K562 (cell line): ENCODE data around the gene TYW3. TPM values are rescaled to one million over a fixed set of nuclear protein-coding genes. Genes with fewer than 3 reads are reported as not detected.

Experiments
- CAMTA2 ChIP-seq: fragments of 250-450 bp; sonication (Bioruptor Pico); conservative IDR thresholded peaks from 2 replicates; pipeline ENCODE4 v1.5.1; 2022
- CBX2 ChIP-seq: fragments of 200-600 bp; sonication (generic); IDR thresholded peaks from one replicate; pipeline ENCODE4 v1.6.1; 2012; ENCODE audit warnings: mild to moderate bottlenecking, low read length, inconsistent platforms; ENCODE audit not compliant: insufficient read depth, poor library complexity, severe bottlenecking
- CBX8 ChIP-seq: fragments of 200-600 bp; sonication (generic); IDR thresholded peaks from 2 replicates; pipeline ENCODE4 v1.6.1; 2012; ENCODE audit warnings: borderline replicate concordance, mixed run types, low read depth, mild to moderate bottlenecking, moderate library complexity, mixed read lengths, low read length, control low read depth, inconsistent platforms; ENCODE audit not compliant: poor library complexity, severe bottlenecking; ENCODE audit errors: extremely low read depth
- EP300 ChIP-seq: IDR thresholded peaks from 2 replicates; pipeline ENCODE4 v1.6.1; 2012; ENCODE audit warnings: low read length, improper control_type of control experiment
- EZH2 ChIP-seq: IDR thresholded peaks from 2 replicates; pipeline ENCODE4 v1.6.1; 2012; ENCODE audit warnings: low read depth, mild to moderate bottlenecking, inconsistent platforms, low read length, borderline replicate concordance
- HOXB6 ChIP-seq: fragments of 250-450 bp; sonication (Bioruptor Pico); IDR thresholded peaks from 2 replicates; pipeline ENCODE4 v1.5.1; 2022; ENCODE audit warnings: mild to moderate bottlenecking, borderline replicate concordance
- IRF2 ChIP-seq: sonication (generic); formaldehyde crosslinking; IDR thresholded peaks from 2 replicates; pipeline ENCODE4 v1.8.1; 2022; ENCODE audit warnings: mild to moderate bottlenecking, missing genetic modification reagents
- KDM4B ChIP-seq, 2 experiments: fragments of 450-650 bp in 1 of 2; sonication (generic) in 1 of 2; IDR thresholded peaks; 2 replicates each; pipeline ENCODE4 v1.6.1; 2016 to 2017; ENCODE audit warnings: borderline replicate concordance in 2 of 2, antibody characterized with exemption in 1 of 2, low read depth in 1 of 2, mild to moderate bottlenecking in 1 of 2
- NCOA4 ChIP-seq: fragments of 450-650 bp; IDR thresholded peaks from 2 replicates; pipeline ENCODE4 v1.6.1; 2018; ENCODE audit warnings: mild to moderate bottlenecking; ENCODE audit not compliant: partially characterized antibody
- PYGO2 ChIP-seq: fragments of 450-650 bp; IDR thresholded peaks from 2 replicates; pipeline ENCODE4 v1.6.1; 2016; ENCODE audit warnings: mild to moderate bottlenecking, missing genetic modification characterization, moderate library complexity, missing compliant biosample characterization
- RBM14 ChIP-seq: fragments of 200-400 bp; formaldehyde crosslinking; IDR thresholded peaks from 2 replicates; pipeline ENCODE4 v1.6.1; 2018; ENCODE audit warnings: low read depth, mild to moderate bottlenecking, low read length, moderate library complexity, borderline replicate concordance; ENCODE audit not compliant: insufficient read depth
- SMAD1 ChIP-seq: fragments of 150-350 bp; IDR thresholded peaks from 2 replicates; pipeline ENCODE4 v1.6.1; 2014; ENCODE audit warnings: low read length, low read depth; ENCODE audit not compliant: partially characterized antibody
- SMAD4 ChIP-seq: fragments of 250-450 bp; sonication (Bioruptor Pico); conservative IDR thresholded peaks from 2 replicates; pipeline ENCODE4 v1.8.0; 2021; ENCODE audit warnings: inconsistent platforms, mild to moderate bottlenecking, moderate library complexity
- SP2 ChIP-seq: IDR thresholded peaks from 2 replicates; pipeline ENCODE4 v1.6.1; 2011; ENCODE audit warnings: mild to moderate bottlenecking, low read depth, low read length, moderate library complexity; ENCODE audit not compliant: poor library complexity, severe bottlenecking; ENCODE audit errors: extremely low read depth
- TSHZ1 ChIP-seq: fragments of 250-450 bp; sonication (Bioruptor Pico); IDR thresholded peaks from 2 replicates; pipeline ENCODE4 v1.4.0; 2020; ENCODE audit warnings: mild to moderate bottlenecking, moderate library complexity
- YY1 ChIP-seq, 3 experiments: IDR thresholded peaks; 2 replicates each; pipeline ENCODE4 v1.6.1; 2011; ENCODE audit warnings: low read length in 2 of 3, mild to moderate bottlenecking in 2 of 3, moderate library complexity in 2 of 3, borderline replicate concordance in 1 of 3, control low read depth in 1 of 3, low read depth in 1 of 3; ENCODE audit not compliant: insufficient read depth in 3 of 3, insufficient replicate concordance in 2 of 3, control insufficient read depth in 1 of 3, insufficient read length in 1 of 3; ENCODE audit errors: extremely low read depth in 1 of 3
- ZKSCAN1 ChIP-seq: fragments of 150-350 bp; IDR thresholded peaks from 2 replicates; pipeline ENCODE4 v1.6.1; 2016; ENCODE audit warnings: low read depth, low read length
- polyA plus RNA-seq, 8 experiments: library from polyadenylated mRNA; depleted of rRNA in 4 of 8; stranded (reverse) in 5 of 8; unstranded in 3 of 8; fragments of >200 nt; fragmentation: Nextera tagmentation in 2 of 8; fragmentation: Illumina TruSeq in 1 of 8; extraction: Ambion mirVana in 2 of 8; extraction: Trizol in 1 of 8; gene quantifications; 2 replicates each; pipeline versions ENCODE4 v1.2.1 to v1.2.3, GENCODE V29; 2011 to 2014; ENCODE audit warnings: inconsistent platforms in 1 of 8, missing spikeins in 1 of 8
- total RNA-seq, 7 experiments: library from RNA; depleted of rRNA in 6 of 7; stranded (reverse); fragments of >200 nt in 6 of 7; fragmentation: Illumina TruSeq in 2 of 7; extraction: Trizol in 2 of 7; gene quantifications; 2 replicates each; pipeline versions ENCODE4 v1.2.1 to v1.2.3, GENCODE V29; 2011 to 2021; ENCODE audit warnings: low replicate concordance in 1 of 7
- TF ChIP-seq, protein P1 (sequence below): sonication (generic); formaldehyde crosslinking; IDR thresholded peaks from 2 replicates; pipeline ENCODE4 v1.8.1; 2022; ENCODE audit warnings: missing genetic modification reagents
- TF ChIP-seq, protein P2 (sequence below): fragments of 450-650 bp; formaldehyde crosslinking; IDR thresholded peaks from 2 replicates; pipeline ENCODE4 v1.4.0; 2022; ENCODE audit warnings: mild to moderate bottlenecking, moderate library complexity

Gene TYW3
- total and polyA plus RNA-seq, 9 of the 15 experiments (the other 6 are each of a cell fraction or from before 2014, with no cell fraction given), result 22.0 to 54.0 (median 41.1) TPM

- TF ChIP-seq SMAD4, result no peak
- no peak for TF ChIP-seq HOXB6 (CRISPR knock-in tag)
- TF ChIP-seq KDM4B (IDR thresholded peaks at IDR 0.05; ENCODE audit: borderline replicate concordance in 2 of 2, low read depth in 1 of 2), result 0 out of 4 replicates have a peak, but pooled peaks of 1 of the 2 experiments have one; percentile 44
- TF ChIP-seq YY1 (IDR thresholded peaks at IDR 0.05; ENCODE audit: borderline replicate concordance in 1 of 3, control insufficient read depth in 1 of 3, extremely low read depth in 1 of 3, insufficient read depth in 3 of 3, insufficient read length in 1 of 3, insufficient replicate concordance in 2 of 3, low read depth in 1 of 3, low read length in 2 of 3), result peak; percentile 85 to 99 (median 98)
- no peak for TF ChIP-seq CBX2
- no peak for TF ChIP-seq ZKSCAN1
- TF ChIP-seq NCOA4, result no peak
- no peak for TF ChIP-seq PYGO2 (tag)
- TF ChIP-seq CBX8, result no peak
- TF ChIP-seq CAMTA2 (CRISPR knock-in tag), result no peak
- no peak for TF ChIP-seq RBM14
- no peak for TF ChIP-seq SP2
- TF ChIP-seq SMAD1, result no peak
- TF ChIP-seq EP300, result peak; percentile 22; the same call in 1 of the 2 replicates
- TF ChIP-seq, protein P1, sequence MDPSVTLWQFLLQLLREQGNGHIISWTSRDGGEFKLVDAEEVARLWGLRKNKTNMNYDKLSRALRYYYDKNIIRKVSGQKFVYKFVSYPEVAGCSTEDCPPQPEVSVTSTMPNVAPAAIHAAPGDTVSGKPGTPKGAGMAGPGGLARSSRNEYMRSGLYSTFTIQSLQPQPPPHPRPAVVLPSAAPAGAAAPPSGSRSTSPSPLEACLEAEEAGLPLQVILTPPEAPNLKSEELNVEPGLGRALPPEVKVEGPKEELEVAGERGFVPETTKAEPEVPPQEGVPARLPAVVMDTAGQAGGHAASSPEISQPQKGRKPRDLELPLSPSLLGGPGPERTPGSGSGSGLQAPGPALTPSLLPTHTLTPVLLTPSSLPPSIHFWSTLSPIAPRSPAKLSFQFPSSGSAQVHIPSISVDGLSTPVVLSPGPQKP (CRISPR knock-in tag), result no peak
- no peak for TF ChIP-seq IRF2 (CRISPR knock-in tag)
- TF ChIP-seq TSHZ1 (CRISPR knock-in tag), result no peak
- no peak for TF ChIP-seq EZH2
- TF ChIP-seq, protein P2, sequence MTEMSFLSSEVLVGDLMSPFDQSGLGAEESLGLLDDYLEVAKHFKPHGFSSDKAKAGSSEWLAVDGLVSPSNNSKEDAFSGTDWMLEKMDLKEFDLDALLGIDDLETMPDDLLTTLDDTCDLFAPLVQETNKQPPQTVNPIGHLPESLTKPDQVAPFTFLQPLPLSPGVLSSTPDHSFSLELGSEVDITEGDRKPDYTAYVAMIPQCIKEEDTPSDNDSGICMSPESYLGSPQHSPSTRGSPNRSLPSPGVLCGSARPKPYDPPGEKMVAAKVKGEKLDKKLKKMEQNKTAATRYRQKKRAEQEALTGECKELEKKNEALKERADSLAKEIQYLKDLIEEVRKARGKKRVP, result no peak
Measured at GRCh38 chr1:74732960-74733603, at the start of gene TYW3, which contains the start of gene CRYZ (continued).
